Ishikawa (cell line): ENCODE measurements around the gene PLA2G2A.

Experiments used
- CEBPB ChIP-seq: IDR thresholded peaks from 2 replicates; pipeline ENCODE4 v1.6.1; 2012
- CREB1 ChIP-seq: IDR thresholded peaks from 2 replicates; pipeline ENCODE4 v1.6.1; 2012; ENCODE audit warnings: low read depth
- EGR1 ChIP-seq: IDR thresholded peaks from 2 replicates; pipeline ENCODE4 v1.6.1; 2012
- EP300 ChIP-seq: IDR thresholded peaks from 2 replicates; pipeline ENCODE4 v1.6.1; 2012; ENCODE audit warnings: borderline replicate concordance
- FOXM1 ChIP-seq: IDR thresholded peaks from 2 replicates; pipeline ENCODE4 v1.6.1; 2012; ENCODE audit warnings: low read depth, borderline replicate concordance
- NFIC ChIP-seq: IDR thresholded peaks from 2 replicates; pipeline ENCODE4 v1.6.1; 2012
- RAD21 ChIP-seq: IDR thresholded peaks from 2 replicates; pipeline ENCODE4 v1.6.1; 2012; ENCODE audit warnings: low read depth
- TAF1 ChIP-seq: IDR thresholded peaks from 2 replicates; pipeline ENCODE4 v1.6.1; 2012; ENCODE audit warnings: low read depth, mild to moderate bottlenecking
- TCF12 ChIP-seq: IDR thresholded peaks from 2 replicates; pipeline ENCODE4 v1.6.1; 2012; ENCODE audit warnings: low read depth
- TEAD4 ChIP-seq: IDR thresholded peaks from 2 replicates; pipeline ENCODE4 v1.6.1; 2012
- USF1 ChIP-seq: IDR thresholded peaks from 2 replicates; pipeline ENCODE4 v1.6.1; 2012
- YY1 ChIP-seq: IDR thresholded peaks from 2 replicates; pipeline ENCODE4 v1.6.1; 2012; ENCODE audit warnings: low read depth
- ZBTB7A ChIP-seq: IDR thresholded peaks from 2 replicates; pipeline ENCODE4 v1.6.1; 2012; ENCODE audit warnings: low read depth
- TF ChIP-seq, protein P1 (sequence below): IDR thresholded peaks from 2 replicates; pipeline ENCODE4 v1.6.1; 2012; ENCODE audit warnings: low read depth, mild to moderate bottlenecking
- TF ChIP-seq, protein P2 (sequence below): IDR thresholded peaks from 2 replicates; pipeline ENCODE4 v1.6.1; 2012

PLA2G2A gene

DNA sequence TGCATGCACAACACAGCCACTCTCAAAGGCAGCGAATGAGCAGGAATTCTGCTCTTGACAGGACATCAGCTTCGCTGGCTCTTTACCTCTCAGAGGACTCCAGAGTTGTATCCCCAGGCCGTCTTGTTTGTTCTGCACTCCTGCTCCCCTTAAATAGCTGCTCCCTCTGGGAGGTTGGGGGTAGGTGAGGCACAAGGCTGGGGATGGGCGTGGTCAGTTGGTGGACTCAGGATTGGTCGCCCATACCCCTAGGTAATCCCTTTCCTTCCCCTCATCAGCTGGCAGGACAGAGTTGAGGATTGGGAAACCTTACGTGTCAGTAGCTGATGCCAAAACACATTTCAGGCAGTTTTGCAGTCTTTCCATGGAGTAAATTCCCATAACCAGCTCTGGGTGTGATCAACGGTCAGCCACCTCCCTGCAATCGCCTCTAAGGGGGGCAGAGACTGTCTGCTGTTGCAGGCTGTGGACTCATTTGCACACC is at the start of gene PLA2G2A:
PLA2G2A (minus strand) TSS at position 125 of the 484 bp plus-strand sequence. CDS start 845 bp downstream, outside the sequence.
- TF ChIP-seq CREB1: no peak
- no peak for TF ChIP-seq YY1
- TF ChIP-seq, protein P1, sequence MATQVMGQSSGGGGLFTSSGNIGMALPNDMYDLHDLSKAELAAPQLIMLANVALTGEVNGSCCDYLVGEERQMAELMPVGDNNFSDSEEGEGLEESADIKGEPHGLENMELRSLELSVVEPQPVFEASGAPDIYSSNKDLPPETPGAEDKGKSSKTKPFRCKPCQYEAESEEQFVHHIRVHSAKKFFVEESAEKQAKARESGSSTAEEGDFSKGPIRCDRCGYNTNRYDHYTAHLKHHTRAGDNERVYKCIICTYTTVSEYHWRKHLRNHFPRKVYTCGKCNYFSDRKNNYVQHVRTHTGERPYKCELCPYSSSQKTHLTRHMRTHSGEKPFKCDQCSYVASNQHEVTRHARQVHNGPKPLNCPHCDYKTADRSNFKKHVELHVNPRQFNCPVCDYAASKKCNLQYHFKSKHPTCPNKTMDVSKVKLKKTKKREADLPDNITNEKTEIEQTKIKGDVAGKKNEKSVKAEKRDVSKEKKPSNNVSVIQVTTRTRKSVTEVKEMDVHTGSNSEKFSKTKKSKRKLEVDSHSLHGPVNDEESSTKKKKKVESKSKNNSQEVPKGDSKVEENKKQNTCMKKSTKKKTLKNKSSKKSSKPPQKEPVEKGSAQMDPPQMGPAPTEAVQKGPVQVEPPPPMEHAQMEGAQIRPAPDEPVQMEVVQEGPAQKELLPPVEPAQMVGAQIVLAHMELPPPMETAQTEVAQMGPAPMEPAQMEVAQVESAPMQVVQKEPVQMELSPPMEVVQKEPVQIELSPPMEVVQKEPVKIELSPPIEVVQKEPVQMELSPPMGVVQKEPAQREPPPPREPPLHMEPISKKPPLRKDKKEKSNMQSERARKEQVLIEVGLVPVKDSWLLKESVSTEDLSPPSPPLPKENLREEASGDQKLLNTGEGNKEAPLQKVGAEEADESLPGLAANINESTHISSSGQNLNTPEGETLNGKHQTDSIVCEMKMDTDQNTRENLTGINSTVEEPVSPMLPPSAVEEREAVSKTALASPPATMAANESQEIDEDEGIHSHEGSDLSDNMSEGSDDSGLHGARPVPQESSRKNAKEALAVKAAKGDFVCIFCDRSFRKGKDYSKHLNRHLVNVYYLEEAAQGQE: no peak
- no peak for TF ChIP-seq CEBPB
- no peak for TF ChIP-seq FOXM1
- no peak for TF ChIP-seq EP300
- no peak for TF ChIP-seq USF1
- no peak for TF ChIP-seq NFIC
- no peak for TF ChIP-seq TCF12
- TF ChIP-seq TEAD4: no peak
- no peak for TF ChIP-seq EGR1

- TF ChIP-seq USF1: no peak
- TF ChIP-seq NFIC: no peak
- TF ChIP-seq TAF1: no peak
- no peak for TF ChIP-seq RAD21
- TF ChIP-seq TCF12: no peak
- TF ChIP-seq YY1: no peak
- no peak for TF ChIP-seq FOXM1
- no peak for TF ChIP-seq EP300
- TF ChIP-seq ZBTB7A: no peak
These were observed 49.3 kb upstream of the PLA2G2A start for GRCh38 chr1:20028726-20029125.

GRCh38 chr1:20028125-20028524 is 48.7 kb upstream of the PLA2G2A start:
- TF ChIP-seq TCF12 (no peak), CEBPB (no peak), NFIC (no peak), EGR1 (no peak), TAF1 (no peak), TEAD4 (no peak), ZBTB7A (no peak), RAD21 (no peak), FOXM1 (no peak)
- TF ChIP-seq, protein P1: no peak
- TF ChIP-seq, protein P2, sequence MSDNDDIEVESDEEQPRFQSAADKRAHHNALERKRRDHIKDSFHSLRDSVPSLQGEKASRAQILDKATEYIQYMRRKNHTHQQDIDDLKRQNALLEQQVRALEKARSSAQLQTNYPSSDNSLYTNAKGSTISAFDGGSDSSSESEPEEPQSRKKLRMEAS: no peak

GRCh38 chr1:20017741-20018140 is 38.3 kb upstream of the PLA2G2A start:
- TF ChIP-seq, protein P2: no peak
- TF ChIP-seq RAD21: no peak
- no peak for TF ChIP-seq USF1
- TF ChIP-seq ZBTB7A: no peak
- no peak for TF ChIP-seq TEAD4
- TF ChIP-seq, protein P1: no peak
- TF ChIP-seq TAF1: no peak
- TF ChIP-seq EGR1: no peak
- TF ChIP-seq CREB1: no peak
- no peak for TF ChIP-seq YY1
- TF ChIP-seq NFIC: no peak
- no peak for TF ChIP-seq EP300
- no peak for TF ChIP-seq CEBPB
